Lung (tissue), 12 donors: ENCODE results near the gene KATNBL1. TPM values are rescaled to one million over a fixed set of nuclear protein-coding genes. Genes with fewer than 3 reads are reported as not detected.
A peak's percentile ranks its signal among the peaks of the same experiment; 100 is the strongest.

Source experiments
- ATAC-seq: fragments of 200-7000 bp; cut with Tn5 transposase; one replicate; pipeline ENCODE4 v1.9.1; 2020; ENCODE audit warnings: moderate number of reproducible peaks; ENCODE audit not compliant: insufficient read depth, low FRiP score
- DNase-seq, 3 donors: peaks; one replicate each; pipeline ENCODE4 v3.0.0-alpha.2; 2013 to 2017
- H3K27ac ChIP-seq, 2 donors: one replicate each; pipeline ENCODE4 v1.5.1; 2013; ENCODE audit warnings: mild to moderate bottlenecking in 2 of 2, moderate library complexity in 2 of 2, control low read depth in 1 of 2, inconsistent platforms in 1 of 2, low read depth in 1 of 2, low read length in 1 of 2
- H3K27me3 ChIP-seq, 3 donors: one replicate each; pipeline ENCODE4 v1.5.1; 2013; ENCODE audit warnings: low read length in 2 of 3; ENCODE audit not compliant: control insufficient read depth in 3 of 3, insufficient read depth in 3 of 3
- H3K36me3 ChIP-seq, 4 donors: one replicate each; pipeline ENCODE4 v1.5.1; 2013; ENCODE audit warnings: low read length in 4 of 4, mild to moderate bottlenecking in 1 of 4, moderate library complexity in 1 of 4; ENCODE audit not compliant: control insufficient read depth in 4 of 4, insufficient read depth in 4 of 4
- H3K4me1 ChIP-seq, 5 donors: one replicate each; pipeline ENCODE4 v1.5.1; 2013; ENCODE audit warnings: low read length in 5 of 5, mild to moderate bottlenecking in 2 of 5, moderate library complexity in 1 of 5; ENCODE audit not compliant: control insufficient read depth in 5 of 5, insufficient read depth in 5 of 5
- H3K4me3 ChIP-seq: one replicate; pipeline ENCODE4 v1.5.1; 2013; ENCODE audit warnings: mild to moderate bottlenecking, control low read depth, moderate library complexity
- H3K9ac ChIP-seq, 2 donors: one replicate each; pipeline ENCODE4 v1.5.1; 2013; ENCODE audit warnings: low read length in 2 of 2, control low read depth in 1 of 2; ENCODE audit not compliant: insufficient read depth in 1 of 2
- H3K9me3 ChIP-seq, 4 donors: one replicate each; pipeline ENCODE4 v1.5.1; 2013; ENCODE audit warnings: low read length in 3 of 4, mild to moderate bottlenecking in 1 of 4, moderate library complexity in 1 of 4; ENCODE audit not compliant: control insufficient read depth in 4 of 4, insufficient read depth in 3 of 4
- WGBS, 2 donors: extraction: QIAGEN DNeasy Blood & Tissue Kit; methylation state at CpG; one replicate each; pipeline ENCODE4 v1.1.7; 2013; 5-methylcytosine and 5-hydroxymethylcytosine counted together
- polyA plus RNA-seq, 2 donors: library from polyadenylated mRNA; stranded (reverse); fragments of 200-250 nt; gene quantifications; one replicate each; pipeline ENCODE4 v1.2.1, GENCODE V29; 2013
- total RNA-seq, 2 donors: library from RNA; depleted of rRNA in 1 of 2; stranded (reverse); fragments of >200 nt in 1 of 2; gene quantifications; one replicate each; pipeline ENCODE4 v1.2.1, GENCODE V29; 2014 to 2021
- TF ChIP-seq, protein P1 (sequence below): IDR thresholded peaks from 2 replicates; pipeline ENCODE4 v1.5.1; 2012; ENCODE audit warnings: mild to moderate bottlenecking; ENCODE audit errors: control extremely low read depth, extremely low read depth
- donor health status: control.
- donor health status: control.
- donor health status: Bipolar disorder and iron deficiency.
- donor health status: healthy.
- donor health status: DM: yes; HTN: yes; CAD: no.

The KATNBL1 gene
- total and polyA plus RNA-seq, 4 donors = 25.7 to 112 (median 36.9) TPM

DNA sequence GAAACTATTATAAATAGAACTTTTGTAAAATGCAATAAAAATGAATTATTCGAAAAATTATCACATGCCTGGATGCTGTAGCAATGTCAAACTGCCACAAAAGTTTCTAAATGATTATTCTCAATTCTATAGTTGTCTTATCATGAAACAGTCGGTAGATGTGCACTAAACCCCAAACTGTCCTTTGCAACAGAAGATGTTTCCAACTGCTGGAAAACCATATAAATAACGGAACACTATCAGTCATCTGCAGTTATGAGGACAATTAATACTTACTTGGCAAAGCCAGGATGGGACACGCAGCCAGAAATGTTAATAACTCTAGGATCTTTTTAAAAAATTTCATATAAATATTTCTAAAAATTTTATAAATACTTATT, 32.4 kb upstream of the KATNBL1 start:
- Histone ChIP-seq H3K4me3 (no peak overlapping the region), H3K27ac (no peak overlapping the region), H3K27me3 (no peaks in the 10 kb centered on the region), H3K4me1 (no peaks in the 10 kb centered on the region), H3K36me3 (peaks cover 0 to 29% (median 23%) of the 10 kb centered on the region in 4 donors), H3K9me3 (no peaks in the 10 kb centered on the region), H3K9ac (no peak overlapping the region)
- TF ChIP-seq, protein P1, sequence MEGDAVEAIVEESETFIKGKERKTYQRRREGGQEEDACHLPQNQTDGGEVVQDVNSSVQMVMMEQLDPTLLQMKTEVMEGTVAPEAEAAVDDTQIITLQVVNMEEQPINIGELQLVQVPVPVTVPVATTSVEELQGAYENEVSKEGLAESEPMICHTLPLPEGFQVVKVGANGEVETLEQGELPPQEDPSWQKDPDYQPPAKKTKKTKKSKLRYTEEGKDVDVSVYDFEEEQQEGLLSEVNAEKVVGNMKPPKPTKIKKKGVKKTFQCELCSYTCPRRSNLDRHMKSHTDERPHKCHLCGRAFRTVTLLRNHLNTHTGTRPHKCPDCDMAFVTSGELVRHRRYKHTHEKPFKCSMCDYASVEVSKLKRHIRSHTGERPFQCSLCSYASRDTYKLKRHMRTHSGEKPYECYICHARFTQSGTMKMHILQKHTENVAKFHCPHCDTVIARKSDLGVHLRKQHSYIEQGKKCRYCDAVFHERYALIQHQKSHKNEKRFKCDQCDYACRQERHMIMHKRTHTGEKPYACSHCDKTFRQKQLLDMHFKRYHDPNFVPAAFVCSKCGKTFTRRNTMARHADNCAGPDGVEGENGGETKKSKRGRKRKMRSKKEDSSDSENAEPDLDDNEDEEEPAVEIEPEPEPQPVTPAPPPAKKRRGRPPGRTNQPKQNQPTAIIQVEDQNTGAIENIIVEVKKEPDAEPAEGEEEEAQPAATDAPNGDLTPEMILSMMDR = no peak
- DNase-seq (no peak), ATAC-seq (no peak)
- WGBS, 2 donors = 90 to 95% methylated on average over 4 of the region's 4 CpGs

DNA sequence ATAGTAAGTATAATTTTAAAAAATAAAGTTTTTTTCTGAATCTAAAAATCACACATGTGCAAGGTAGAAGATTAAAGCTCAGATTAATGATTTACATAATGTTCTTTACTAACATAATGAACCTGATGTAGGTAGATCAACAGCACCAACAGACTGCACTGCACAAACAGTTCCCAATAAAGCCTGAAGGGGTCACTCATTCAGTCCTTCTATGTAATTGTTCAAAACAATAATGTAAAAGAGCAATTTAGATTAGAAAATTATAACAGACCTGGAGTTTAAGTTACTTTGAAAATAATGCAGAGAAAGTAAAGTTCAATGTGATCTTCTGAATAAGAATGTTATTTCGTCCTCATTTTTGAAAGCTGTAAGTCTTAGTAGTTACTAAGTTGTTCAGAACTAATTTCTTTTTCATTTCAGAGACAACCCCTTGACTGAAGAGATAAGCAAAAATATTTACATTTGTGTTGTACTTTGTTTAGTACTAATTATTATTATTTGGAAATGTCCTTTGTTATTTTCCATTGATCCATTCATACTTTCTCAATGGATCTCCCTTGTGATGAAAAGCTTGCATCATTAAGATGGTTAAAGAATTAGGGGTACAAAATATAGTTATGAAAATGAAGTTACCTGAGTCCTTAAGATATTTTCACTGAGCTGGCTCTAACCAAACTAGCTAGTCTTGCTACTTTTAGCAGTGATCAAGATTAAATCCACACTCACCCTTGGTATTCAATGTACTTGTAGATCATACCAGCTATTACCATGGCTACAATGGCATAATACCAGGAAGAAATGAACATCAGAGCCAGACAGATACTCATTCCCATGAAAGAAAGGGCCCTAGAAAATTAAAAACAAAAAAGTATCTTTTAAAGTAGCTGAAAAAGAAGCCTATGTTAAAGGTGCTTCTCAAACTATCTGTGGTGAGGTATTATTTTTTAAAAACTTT, 31.8 kb upstream of the KATNBL1 start:
- Histone ChIP-seq H3K27ac (no peak overlapping the region), H3K4me1 (no peaks in the 10 kb centered on the region), H3K27me3 (no peaks in the 10 kb centered on the region), H3K9ac (no peak overlapping the region), H3K9me3 (no peaks in the 10 kb centered on the region), H3K4me3 (no peak overlapping the region), H3K36me3 (peaks cover 0 to 32% (median 24%) of the 10 kb centered on the region in 4 donors)
- ATAC-seq (no peak), DNase-seq (peak in 2 of 3 donors; percentile 30 to 40)
- TF ChIP-seq, protein P1 = peak; percentile 57
- 60 to 71% methylated on average over 1 of the region's 1 CpG for WGBS, 2 donors

DNA sequence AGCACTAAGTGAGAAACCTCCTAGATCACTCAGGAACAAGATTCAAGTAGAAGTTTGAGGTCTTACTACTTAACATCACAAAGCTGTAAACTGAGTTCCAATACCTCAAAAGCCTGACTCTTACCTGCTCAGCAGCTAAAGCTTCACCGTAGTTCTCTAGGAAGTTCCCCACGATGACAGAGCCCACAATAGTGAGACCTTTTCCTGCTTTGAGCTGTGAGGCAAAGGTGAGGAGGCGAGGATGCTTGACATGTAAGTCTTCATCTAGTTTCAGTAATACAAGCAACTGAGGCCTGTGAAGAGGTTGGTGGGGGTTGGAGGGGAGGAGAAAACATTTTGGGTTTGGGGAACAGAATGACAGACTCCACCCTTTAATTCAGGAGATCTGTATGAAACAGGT, 30.6 kb upstream of the KATNBL1 start:
- H3K27me3 ChIP-seq = no peaks in the 10 kb centered on the region
- TF ChIP-seq, protein P1 = no peak
- no peak overlapping the region for H3K27ac ChIP-seq
- H3K4me3 ChIP-seq = no peak overlapping the region
- no peak for ATAC-seq
- DNase-seq = no peak
- H3K9me3 ChIP-seq = no peaks in the 10 kb centered on the region
- no peak overlapping the region for H3K9ac ChIP-seq
- no peaks in the 10 kb centered on the region for H3K4me1 ChIP-seq
- peaks cover 6 to 42% (median 30%) of the 10 kb centered on the region in 4 donors for H3K36me3 ChIP-seq
- WGBS, 2 donors = 88 to 98% methylated on average over 3 of the region's 3 CpGs
